HCT116 (cell line): Measurements from ENCODE around the gene OGA. TPM values are rescaled to one million over a fixed set of nuclear protein-coding genes. Genes with fewer than 3 reads are reported as not detected.
A peak's percentile ranks its signal among the peaks of the same experiment; 100 is the strongest.

ENCODE experiments used
- ATAC-seq: fragments of 200-7000 bp; cut with Tn5 transposase; 2 replicates; pipeline ENCODE4 v1.9.1; 2020; ENCODE audit warnings: mild to moderate bottlenecking, moderate library complexity
- BruUV-seq: library from RNA; stranded (reverse); fragments of 400-500 nt; replicated peaks from 2 replicates; lab custom pipeline; 2021; lab: Mats Ljungman, UMichigan
- CTCF ChIA-PET: fragments of 300-600 bp; sonication (Branson Sonifier 250); formaldehyde crosslinking; loops from one replicate; lab custom pipeline; 2021; ENCODE audit warnings: antibody characterized with exemption; lab: Charles Lee
- POLR2A ChIA-PET: fragments of 300-600, 350-600 bp; sonication (Branson Sonifier 250); formaldehyde crosslinking; loops from one replicate; lab custom pipeline; 2021; ENCODE audit warnings: antibody characterized with exemption; lab: Charles Lee
- RAD21 ChIA-PET, 2 experiments: fragments of 300-600 bp; sonication (Branson Sonifier 250); formaldehyde crosslinking; loops; one replicate each; lab custom pipeline; 2023; ENCODE audit warnings: low total read pairs in 2 of 2; ENCODE audit not compliant: uncharacterized antibody in 2 of 2, unreplicated experiment in 2 of 2, low non-redundant PET in 1 of 2; lab: Charles Lee
- DNase-seq: peaks from one replicate; pipeline ENCODE4 v3.0.0-alpha.2; 2010; ENCODE audit warnings: low read depth, low spot score
- H2AFZ ChIP-seq: fragments of 200-600 bp; shearing (Covaris generic), sonication (generic); 2 replicates; pipeline ENCODE4 v1.6.1; 2017; ENCODE audit warnings: low read depth, mixed run types, mixed read lengths, antibody characterized with exemption, low read length; ENCODE audit not compliant: poor library complexity, severe bottlenecking
- H3K27ac ChIP-seq: 2 replicates; pipeline ENCODE4 v1.5.1; 2012; ENCODE audit warnings: low read depth, low read length
- H3K27me3 ChIP-seq: fragments of 200-600 bp; sonication (generic); 2 replicates; pipeline ENCODE4 v1.6.1; 2016; ENCODE audit warnings: mixed run types, low read length, mixed read lengths; ENCODE audit not compliant: insufficient read depth
- H3K36me3 ChIP-seq, 2 experiments: fragments of 200-500 bp in 1 of 2; fragments of 200-600 bp in 1 of 2; sonication (Bioruptor generic) in 1 of 2; sonication (generic) in 1 of 2; 2 replicates each; pipeline versions ENCODE4 v1.5.1 to v1.6.1; 2014 to 2016; ENCODE audit warnings: low read length in 2 of 2, inconsistent platforms in 1 of 2, mixed read lengths in 1 of 2, mixed run types in 1 of 2; ENCODE audit not compliant: insufficient read depth in 2 of 2, control insufficient read depth in 1 of 2
- H3K4me1 ChIP-seq, 2 experiments: fragments of 200-600 bp in 1 of 2; sonication (generic) in 1 of 2; 2 replicates each; pipeline versions ENCODE4 v1.5.1 to v1.6.1; 2012 to 2017; ENCODE audit warnings: low read length in 2 of 2, inconsistent platforms in 1 of 2, mild to moderate bottlenecking in 1 of 2, mixed read lengths in 1 of 2, mixed run types in 1 of 2, moderate library complexity in 1 of 2; ENCODE audit not compliant: insufficient read depth in 2 of 2, control insufficient read depth in 1 of 2
- H3K4me2 ChIP-seq: fragments of 200-600 bp; sonication (generic); 2 replicates; pipeline ENCODE4 v1.6.1; 2017; ENCODE audit warnings: mixed run types, low read length, mixed read lengths
- H3K4me3 ChIP-seq, 2 experiments: fragments of 200-600 bp in 1 of 2; sonication (generic) in 1 of 2; replicated peaks in 1 of 2; 2 replicates each; pipeline ENCODE4 v1.5.1; 2011 to 2016; ENCODE audit warnings: low read length in 2 of 2, control low read depth in 1 of 2, low read depth in 1 of 2, mild to moderate bottlenecking in 1 of 2, mixed read lengths in 1 of 2, mixed run types in 1 of 2
- H3K79me2 ChIP-seq: fragments of 200-600 bp; sonication (generic); 2 replicates; pipeline ENCODE4 v1.6.1; 2017; ENCODE audit warnings: mild to moderate bottlenecking, mixed run types, low read length, moderate library complexity, mixed read lengths; ENCODE audit not compliant: insufficient read depth
- H3K9ac ChIP-seq: fragments of 200-600 bp; sonication (generic); 2 replicates; pipeline ENCODE4 v1.6.1; 2016; ENCODE audit warnings: low read length, mixed read lengths
- H3K9me2 ChIP-seq: fragments of 200-600 bp; sonication (generic), shearing (Covaris generic); 2 replicates; pipeline ENCODE4 v1.6.1; 2017; ENCODE audit warnings: mixed run types, mild to moderate bottlenecking, moderate library complexity; ENCODE audit not compliant: insufficient read depth
- H3K9me3 ChIP-seq, 2 experiments: fragments of 200-500 bp in 1 of 2; fragments of 200-600 bp in 1 of 2; sonication (Bioruptor generic) in 1 of 2; sonication (generic) in 1 of 2; 2 replicates each; pipeline ENCODE4 v1.6.1; 2014 to 2017; ENCODE audit warnings: low read length in 2 of 2, mixed read lengths in 2 of 2, inconsistent platforms in 1 of 2, low read depth in 1 of 2, mild to moderate bottlenecking in 1 of 2, mixed run types in 1 of 2, moderate library complexity in 1 of 2; ENCODE audit not compliant: control insufficient read depth in 1 of 2, insufficient read depth in 1 of 2
- H4K20me1 ChIP-seq: fragments of 200-600 bp; sonication (generic), shearing (Covaris generic); 2 replicates; pipeline ENCODE4 v1.6.1; 2017; ENCODE audit warnings: mixed run types, mild to moderate bottlenecking, moderate library complexity; ENCODE audit not compliant: insufficient read depth
- CEBPB ChIP-seq: IDR thresholded peaks from 2 replicates; pipeline ENCODE4 v1.6.1; 2012; ENCODE audit warnings: low read depth
- EGR1 ChIP-seq: IDR thresholded peaks from 2 replicates; pipeline ENCODE4 v1.6.1; 2012; ENCODE audit warnings: low read depth
- ELF1 ChIP-seq: IDR thresholded peaks from 2 replicates; pipeline ENCODE4 v1.6.1; 2012; ENCODE audit warnings: low read depth, borderline replicate concordance
- EZH2 ChIP-seq: fragments of 200-600 bp; sonication (generic); IDR thresholded peaks from 2 replicates; pipeline ENCODE4 v1.6.1; 2017; ENCODE audit warnings: antibody characterized with exemption, mixed run types
- JUND ChIP-seq: IDR thresholded peaks from 2 replicates; pipeline ENCODE4 v1.6.1; 2012
- POLR2AphosphoS5 ChIP-seq: IDR thresholded peaks from 2 replicates; pipeline ENCODE4 v1.6.1; 2011; ENCODE audit warnings: mild to moderate bottlenecking, low read depth, low read length, moderate library complexity
- RAD21 ChIP-seq: IDR thresholded peaks from 2 replicates; pipeline ENCODE4 v1.6.1; 2012; ENCODE audit warnings: low read depth, mild to moderate bottlenecking
- SRF ChIP-seq: IDR thresholded peaks from 2 replicates; pipeline ENCODE4 v1.6.1; 2012; ENCODE audit warnings: low read depth
- YY1 ChIP-seq: IDR thresholded peaks from 2 replicates; pipeline ENCODE4 v1.6.1; 2011; ENCODE audit warnings: low read length, low read depth, moderate library complexity, mild to moderate bottlenecking; ENCODE audit not compliant: insufficient replicate concordance; ENCODE audit errors: extremely low read depth
- intact Hi-C: fragments of 100-400 bp; cut with micrococcal nuclease; formaldehyde crosslinking; loops from 2 replicates; pipeline ENCODE4 v1.10.0; 2022
- total RNA-seq: library from RNA; stranded (reverse); gene quantifications from one replicate; pipeline ENCODE4 v1.2.1, GENCODE V29; 2021; ENCODE audit not compliant: unreplicated experiment
- TF ChIP-seq, protein P1 (sequence below): IDR thresholded peaks from 2 replicates; pipeline ENCODE4 v1.6.1; 2012; ENCODE audit warnings: low read depth
- TF ChIP-seq, protein P2 (sequence below): IDR thresholded peaks from 2 replicates; pipeline ENCODE4 v1.6.1; 2012

OGA gene
- total RNA-seq, 1 experiment from 2014 or later, result 127 TPM

DNA sequence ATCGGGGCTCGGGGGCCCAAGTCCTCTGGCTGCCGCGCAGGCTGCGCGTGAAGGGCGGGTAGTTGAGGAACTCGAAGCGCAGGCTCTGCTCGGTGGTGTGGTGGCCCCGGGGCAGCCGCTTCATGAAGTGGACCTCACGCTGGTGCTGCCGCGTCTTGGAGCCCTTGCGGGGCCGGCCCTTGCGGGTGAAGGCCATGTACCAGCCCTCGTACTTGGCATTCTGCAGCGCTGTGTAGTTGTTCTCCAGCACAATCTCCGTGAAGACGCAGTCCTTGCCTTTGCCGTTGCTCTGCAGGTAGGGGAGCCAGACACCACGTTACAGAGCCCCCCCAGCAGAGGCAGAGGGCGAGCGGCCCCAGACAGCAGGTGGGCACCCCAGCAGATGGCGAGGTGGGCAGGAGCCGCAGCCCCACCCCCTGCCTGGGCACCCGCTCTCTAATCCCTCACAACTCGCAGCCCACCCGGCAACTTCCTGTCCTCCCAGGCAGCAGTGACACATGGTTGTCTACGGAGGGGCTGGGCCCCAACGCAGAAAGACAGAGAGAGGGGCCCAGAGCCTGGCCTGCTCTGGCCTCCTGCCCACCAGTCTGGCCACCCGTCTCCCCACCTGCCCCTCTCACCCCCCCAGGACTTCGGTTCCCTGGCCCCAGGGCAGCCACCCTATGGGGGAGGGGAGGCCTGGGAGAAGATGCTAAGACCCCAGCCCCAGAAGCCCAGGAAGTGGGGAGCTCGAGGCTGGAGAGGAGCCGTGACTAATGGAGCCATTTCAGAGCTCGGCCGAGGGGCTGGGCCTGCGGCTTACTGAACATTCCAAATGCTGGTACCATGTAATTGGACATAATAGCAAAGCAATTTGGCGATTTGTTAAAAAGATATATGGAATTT lies 47.7 kb downstream of the OGA start (continued):
- TF ChIP-seq, protein P1, sequence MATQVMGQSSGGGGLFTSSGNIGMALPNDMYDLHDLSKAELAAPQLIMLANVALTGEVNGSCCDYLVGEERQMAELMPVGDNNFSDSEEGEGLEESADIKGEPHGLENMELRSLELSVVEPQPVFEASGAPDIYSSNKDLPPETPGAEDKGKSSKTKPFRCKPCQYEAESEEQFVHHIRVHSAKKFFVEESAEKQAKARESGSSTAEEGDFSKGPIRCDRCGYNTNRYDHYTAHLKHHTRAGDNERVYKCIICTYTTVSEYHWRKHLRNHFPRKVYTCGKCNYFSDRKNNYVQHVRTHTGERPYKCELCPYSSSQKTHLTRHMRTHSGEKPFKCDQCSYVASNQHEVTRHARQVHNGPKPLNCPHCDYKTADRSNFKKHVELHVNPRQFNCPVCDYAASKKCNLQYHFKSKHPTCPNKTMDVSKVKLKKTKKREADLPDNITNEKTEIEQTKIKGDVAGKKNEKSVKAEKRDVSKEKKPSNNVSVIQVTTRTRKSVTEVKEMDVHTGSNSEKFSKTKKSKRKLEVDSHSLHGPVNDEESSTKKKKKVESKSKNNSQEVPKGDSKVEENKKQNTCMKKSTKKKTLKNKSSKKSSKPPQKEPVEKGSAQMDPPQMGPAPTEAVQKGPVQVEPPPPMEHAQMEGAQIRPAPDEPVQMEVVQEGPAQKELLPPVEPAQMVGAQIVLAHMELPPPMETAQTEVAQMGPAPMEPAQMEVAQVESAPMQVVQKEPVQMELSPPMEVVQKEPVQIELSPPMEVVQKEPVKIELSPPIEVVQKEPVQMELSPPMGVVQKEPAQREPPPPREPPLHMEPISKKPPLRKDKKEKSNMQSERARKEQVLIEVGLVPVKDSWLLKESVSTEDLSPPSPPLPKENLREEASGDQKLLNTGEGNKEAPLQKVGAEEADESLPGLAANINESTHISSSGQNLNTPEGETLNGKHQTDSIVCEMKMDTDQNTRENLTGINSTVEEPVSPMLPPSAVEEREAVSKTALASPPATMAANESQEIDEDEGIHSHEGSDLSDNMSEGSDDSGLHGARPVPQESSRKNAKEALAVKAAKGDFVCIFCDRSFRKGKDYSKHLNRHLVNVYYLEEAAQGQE, result no peak
- TF ChIP-seq EZH2 (no peak), ELF1 (no peak), YY1 (no peak), JUND (no peak), RAD21 (no peak), SRF (no peak)

DNA sequence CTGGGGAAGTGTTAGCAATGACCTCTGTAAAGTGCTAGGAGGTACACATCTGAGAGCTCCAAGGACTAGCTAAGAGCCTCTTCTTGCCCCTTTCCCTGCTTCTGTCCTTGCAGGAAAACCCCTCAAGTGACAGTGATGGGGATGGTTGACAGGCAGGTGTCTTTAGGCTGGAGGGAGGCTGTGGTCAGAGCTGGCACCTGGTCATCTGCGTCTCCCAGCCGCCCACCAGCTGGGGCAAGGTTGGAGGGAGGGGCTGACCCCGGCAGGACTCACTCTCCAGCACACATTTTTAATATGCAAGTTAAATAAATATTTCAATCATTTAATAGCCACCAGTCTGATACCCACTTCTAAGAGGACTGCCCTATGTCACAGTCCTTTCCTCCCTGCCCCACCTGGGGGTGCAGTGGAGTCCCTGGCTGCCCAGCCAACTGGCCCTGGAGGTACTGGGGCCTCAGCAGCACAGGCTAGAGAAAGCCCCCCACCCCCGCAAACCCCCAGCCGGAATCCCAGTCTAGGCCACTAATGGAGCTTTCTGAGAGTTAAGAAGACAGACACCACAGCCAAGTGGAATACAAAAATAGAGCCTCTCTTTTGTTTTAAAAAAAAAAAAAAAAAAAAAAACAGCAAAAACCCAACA lies 48.6 kb downstream of the OGA start:
- no peak overlapping the region for H3K9ac ChIP-seq
- RAD21 ChIA-PET, result interaction anchor here in 1 of 2 experiments (0.6 kb wide), 1 partner anchor 11 kb away, joined by 3 read pairs; no protein-coding TSS in a partner anchor
- no peaks in the 10 kb centered on the region for H3K9me3 ChIP-seq
- no peaks in the 10 kb centered on the region for H3K4me1 ChIP-seq
- H3K4me3 ChIP-seq, result no peak overlapping the region
- H3K27ac ChIP-seq, result no peak overlapping the region
- TF ChIP-seq EZH2 (no peak), RAD21 (no peak), POLR2AphosphoS5 (no peak), CEBPB (no peak), EGR1 (no peak)
- TF ChIP-seq, protein P1, result no peak
- TF ChIP-seq, protein P2, sequence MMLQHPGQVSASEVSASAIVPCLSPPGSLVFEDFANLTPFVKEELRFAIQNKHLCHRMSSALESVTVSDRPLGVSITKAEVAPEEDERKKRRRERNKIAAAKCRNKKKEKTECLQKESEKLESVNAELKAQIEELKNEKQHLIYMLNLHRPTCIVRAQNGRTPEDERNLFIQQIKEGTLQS, result no peak
- H4K20me1 ChIP-seq, result no peaks in the 10 kb centered on the region
- no peak overlapping the region for H2AFZ ChIP-seq
- H3K79me2 ChIP-seq, result no peaks in the 10 kb centered on the region
- ATAC-seq (peak; percentile 63; the same call in 1 of the 2 replicates), DNase-seq (no peak)
- POLR2A ChIA-PET, result no interaction called here
- H3K36me3 ChIP-seq, result no peaks in the 10 kb centered on the region
- H3K27me3 ChIP-seq, result peaks cover 11% of the 10 kb centered on the region; the same call in 1 of the 2 replicates
- no peaks in the 10 kb centered on the region for H3K9me2 ChIP-seq
- intact Hi-C loops, result no loop called here
- CTCF ChIA-PET, result interaction anchor here (0.7 to 1.5 kb wide), 3 partner anchors 11 to 167 kb away, joined by 3 to 5 read pairs (median 4); partner anchors contain the start of gene NPM3
- H3K4me2 ChIP-seq, result no peak overlapping the region
- no TSS peak for BruUV-seq
